Suprapubic skin (tissue), 4 donors: Measurements from ENCODE around the gene GAB1.

Experiments used
- CTCF ChIP-seq, 2 donors: fragments of 200-600 bp in 1 of 2; fragments of 450-650 bp in 1 of 2; sonication (generic) in 1 of 2; IDR thresholded peaks; one replicate each; pipeline ENCODE4 v1.5.1; 2016 to 2019; ENCODE audit warnings: antibody characterized with exemption in 2 of 2, mild to moderate bottlenecking in 1 of 2, moderate library complexity in 1 of 2
- EP300 ChIP-seq: sonication (generic); formaldehyde crosslinking; IDR thresholded peaks from one replicate; pipeline ENCODE4 v1.6.1; 2017; ENCODE audit warnings: antibody characterized with exemption
- POLR2A ChIP-seq, 2 donors: fragments of 450-650 bp; IDR thresholded peaks; one replicate each; pipeline ENCODE4 v1.6.1; 2017; ENCODE audit warnings: antibody characterized with exemption in 2 of 2, mild to moderate bottlenecking in 2 of 2, moderate library complexity in 2 of 2
- POLR2AphosphoS5 ChIP-seq, 3 donors: sonication (generic); formaldehyde crosslinking; IDR thresholded peaks; one replicate each; pipeline ENCODE4 v1.6.1; 2017; ENCODE audit warnings: antibody characterized with exemption in 3 of 3

GRCh38 chr4:143384381-143384994 lies 47.8 kb downstream of the GAB1 start:
- TF ChIP-seq POLR2AphosphoS5 (IDR thresholded peaks at IDR 0.05) (no peak), CTCF (IDR thresholded peaks at IDR 0.05) (no peak), EP300 (no peak), POLR2A (IDR thresholded peaks at IDR 0.05) (no peak)
